Measurements from ENCODE around the gene PPP2R1B.

GRCh38 chr11:111707691-111708067, 58.5 kb downstream of the PPP2R1B start:
- TF ChIP-seq RAD21 (IDR thresholded peaks at IDR 0.05): no peak
- TF ChIP-seq CTCF (IDR thresholded peaks at IDR 0.05; ENCODE audit: low read depth, low read length, missing input control): no peak

All from liver (tissue), 3 donors.